ENCODE results near the gene BLCAP. TPM values are rescaled to one million over a fixed set of nuclear protein-coding genes. Genes with fewer than 3 reads are reported as not detected.

The BLCAP gene
- total RNA-seq, 1 donor from 2014 or later, result 42.7 TPM

GRCh38 chr20:37481610-37482009 lies 46.1 kb downstream of the BLCAP start:
- no peak overlapping the region for H3K4me3 Mint-ChIP-seq (ENCODE audit: low read depth)
- TF ChIP-seq CTCF (IDR thresholded peaks at IDR 0.05; ENCODE audit: unreplicated experiment), result no peak
- H3K9me3 Mint-ChIP-seq (ENCODE audit: low read depth), result no peaks in the 10 kb centered on the region
- DNase-seq (ENCODE audit: low spot score, unreplicated experiment), result no peak
- no peaks in the 10 kb centered on the region for H3K36me3 Mint-ChIP-seq (ENCODE audit: insufficient read depth)
- H3K27me3 Mint-ChIP-seq, result peaks cover 22% of the 10 kb centered on the region
- no peaks in the 10 kb centered on the region for H3K4me1 Mint-ChIP-seq (ENCODE audit: low read depth)
- no peak overlapping the region for H3K27ac Mint-ChIP-seq

- Mint-ChIP-seq H3K4me3 (ENCODE audit: low read depth) (no peak overlapping the region), H3K9me3 (ENCODE audit: low read depth) (no peaks in the 10 kb centered on the region), H3K27ac (no peak overlapping the region), H3K27me3 (peaks cover 22% of the 10 kb centered on the region), H3K36me3 (ENCODE audit: insufficient read depth) (no peaks in the 10 kb centered on the region), H3K4me1 (ENCODE audit: low read depth) (no peaks in the 10 kb centered on the region)
- DNase-seq (ENCODE audit: low spot score, unreplicated experiment), result no peak
- no peak for TF ChIP-seq CTCF (IDR thresholded peaks at IDR 0.05; ENCODE audit: unreplicated experiment)
Observed at GRCh38 chr20:37480919-37481318, 46.8 kb downstream of the BLCAP start.

- Mint-ChIP-seq H3K27me3 (peaks cover 24% of the 10 kb centered on the region), H3K27ac (no peak overlapping the region)
Observed at GRCh38 chr20:37479925-37480691, 47.6 kb downstream of the BLCAP start.

GRCh38 chr20:37479266-37479665 lies 48.4 kb downstream of the BLCAP start:
- H3K27me3 Mint-ChIP-seq, result peaks cover 24% of the 10 kb centered on the region
- no peak overlapping the region for H3K4me3 Mint-ChIP-seq (ENCODE audit: low read depth)
- no peak for TF ChIP-seq CTCF (IDR thresholded peaks at IDR 0.05; ENCODE audit: unreplicated experiment)
- no peaks in the 10 kb centered on the region for H3K9me3 Mint-ChIP-seq (ENCODE audit: low read depth)
- DNase-seq (ENCODE audit: low spot score, unreplicated experiment), result no peak
- H3K4me1 Mint-ChIP-seq (ENCODE audit: low read depth), result no peaks in the 10 kb centered on the region
- H3K27ac Mint-ChIP-seq, result no peak overlapping the region
- H3K36me3 Mint-ChIP-seq (ENCODE audit: insufficient read depth), result no peaks in the 10 kb centered on the region

More at GRCh38 chr20:37479925-37480691, 47.6 kb downstream of the BLCAP start:
- DNase-seq (ENCODE audit: low spot score, unreplicated experiment), result no peak
- Mint-ChIP-seq H3K36me3 (ENCODE audit: insufficient read depth) (no peaks in the 10 kb centered on the region), H3K4me1 (ENCODE audit: low read depth) (no peaks in the 10 kb centered on the region), H3K4me3 (ENCODE audit: low read depth) (no peak overlapping the region), H3K9me3 (ENCODE audit: low read depth) (no peaks in the 10 kb centered on the region)
- TF ChIP-seq CTCF (IDR thresholded peaks at IDR 0.05; ENCODE audit: unreplicated experiment), result no peak

GRCh38 chr20:37477041-37477440 lies 50.6 kb downstream of the BLCAP start:
- Mint-ChIP-seq H3K4me1 (ENCODE audit: low read depth) (no peaks in the 10 kb centered on the region), H3K36me3 (ENCODE audit: insufficient read depth) (no peaks in the 10 kb centered on the region), H3K27me3 (peaks cover 25% of the 10 kb centered on the region), H3K9me3 (ENCODE audit: low read depth) (no peaks in the 10 kb centered on the region), H3K4me3 (ENCODE audit: low read depth) (no peak overlapping the region), H3K27ac (no peak overlapping the region)
- DNase-seq (ENCODE audit: low spot score, unreplicated experiment), result no peak
- TF ChIP-seq CTCF (IDR thresholded peaks at IDR 0.05; ENCODE audit: unreplicated experiment), result no peak
